Measurements from ENCODE around the gene FBLN1. TPM values are rescaled to one million over a fixed set of nuclear protein-coding genes. Genes with fewer than 3 reads are reported as not detected.

The FBLN1 gene
- polyA plus RNA-seq, 1 experiment, result 1,033 TPM

DNA sequence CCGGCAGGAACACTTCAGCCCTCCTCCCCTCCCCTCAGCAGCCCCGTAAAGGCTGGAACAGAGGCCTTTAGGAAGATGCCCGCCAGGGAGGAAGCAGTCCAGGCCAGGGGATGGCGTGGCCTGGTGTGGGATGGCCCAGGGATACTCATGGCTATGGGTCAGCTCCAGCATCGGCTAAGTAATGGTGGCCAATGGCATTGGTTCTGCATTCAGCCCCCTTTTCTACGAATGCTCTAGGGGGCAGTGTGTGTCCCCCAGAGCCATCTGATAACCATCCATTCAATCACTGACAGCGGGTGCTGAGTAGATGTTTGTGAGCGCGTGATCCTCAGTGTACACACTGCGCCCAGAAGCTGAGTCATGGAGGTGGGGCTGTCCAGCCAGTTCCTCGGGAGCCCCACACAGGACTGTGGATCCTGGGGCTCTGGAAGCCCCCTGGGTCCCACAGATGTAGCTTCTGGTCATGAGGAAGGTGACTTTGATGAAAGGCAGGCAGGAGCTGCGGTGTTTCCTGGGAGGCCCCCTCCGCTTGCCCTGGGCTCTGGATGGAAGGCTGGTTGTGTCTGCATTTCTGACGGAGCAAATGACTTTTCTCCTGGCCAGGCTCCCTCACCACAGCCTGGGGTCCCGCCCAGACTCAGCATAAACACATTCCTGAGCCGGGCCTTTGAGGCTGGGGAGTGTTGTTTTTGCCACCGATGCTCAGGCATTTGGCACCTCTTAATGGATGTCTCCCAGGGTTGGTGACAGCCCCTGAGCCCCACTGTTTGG is 46.5 kb downstream of the FBLN1 start:
- TF ChIP-seq, protein P1, sequence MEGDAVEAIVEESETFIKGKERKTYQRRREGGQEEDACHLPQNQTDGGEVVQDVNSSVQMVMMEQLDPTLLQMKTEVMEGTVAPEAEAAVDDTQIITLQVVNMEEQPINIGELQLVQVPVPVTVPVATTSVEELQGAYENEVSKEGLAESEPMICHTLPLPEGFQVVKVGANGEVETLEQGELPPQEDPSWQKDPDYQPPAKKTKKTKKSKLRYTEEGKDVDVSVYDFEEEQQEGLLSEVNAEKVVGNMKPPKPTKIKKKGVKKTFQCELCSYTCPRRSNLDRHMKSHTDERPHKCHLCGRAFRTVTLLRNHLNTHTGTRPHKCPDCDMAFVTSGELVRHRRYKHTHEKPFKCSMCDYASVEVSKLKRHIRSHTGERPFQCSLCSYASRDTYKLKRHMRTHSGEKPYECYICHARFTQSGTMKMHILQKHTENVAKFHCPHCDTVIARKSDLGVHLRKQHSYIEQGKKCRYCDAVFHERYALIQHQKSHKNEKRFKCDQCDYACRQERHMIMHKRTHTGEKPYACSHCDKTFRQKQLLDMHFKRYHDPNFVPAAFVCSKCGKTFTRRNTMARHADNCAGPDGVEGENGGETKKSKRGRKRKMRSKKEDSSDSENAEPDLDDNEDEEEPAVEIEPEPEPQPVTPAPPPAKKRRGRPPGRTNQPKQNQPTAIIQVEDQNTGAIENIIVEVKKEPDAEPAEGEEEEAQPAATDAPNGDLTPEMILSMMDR (IDR thresholded peaks at IDR 0.05; ENCODE audit: insufficient read depth, low read depth, low read length), result peak; percentile 63
- POLR2A ChIA-PET, result interaction anchor here (0.6 kb wide), 1 partner anchor 81 kb away, joined by 16 read pairs; no protein-coding TSS in a partner anchor
- Histone ChIP-seq H3K36me3 (ENCODE audit: control insufficient read depth, insufficient read depth, low read length) (peaks cover 72% of the 10 kb centered on the region), H3K4me3 (ENCODE audit: low read depth, low read length) (no peak overlapping the region), H3K27me3 (ENCODE audit: control insufficient read depth, insufficient read depth, low read length) (no peaks in the 10 kb centered on the region)
- CTCF ChIA-PET, result interaction anchor here (0.5 to 6.7 kb wide), 11 partner anchors 10 to 107 kb away, joined by 3 to 46 read pairs (median 4); partner anchors contain the start of gene FBLN1
- peak; percentile 79 for DNase-seq (ENCODE audit: low read depth)

DNA sequence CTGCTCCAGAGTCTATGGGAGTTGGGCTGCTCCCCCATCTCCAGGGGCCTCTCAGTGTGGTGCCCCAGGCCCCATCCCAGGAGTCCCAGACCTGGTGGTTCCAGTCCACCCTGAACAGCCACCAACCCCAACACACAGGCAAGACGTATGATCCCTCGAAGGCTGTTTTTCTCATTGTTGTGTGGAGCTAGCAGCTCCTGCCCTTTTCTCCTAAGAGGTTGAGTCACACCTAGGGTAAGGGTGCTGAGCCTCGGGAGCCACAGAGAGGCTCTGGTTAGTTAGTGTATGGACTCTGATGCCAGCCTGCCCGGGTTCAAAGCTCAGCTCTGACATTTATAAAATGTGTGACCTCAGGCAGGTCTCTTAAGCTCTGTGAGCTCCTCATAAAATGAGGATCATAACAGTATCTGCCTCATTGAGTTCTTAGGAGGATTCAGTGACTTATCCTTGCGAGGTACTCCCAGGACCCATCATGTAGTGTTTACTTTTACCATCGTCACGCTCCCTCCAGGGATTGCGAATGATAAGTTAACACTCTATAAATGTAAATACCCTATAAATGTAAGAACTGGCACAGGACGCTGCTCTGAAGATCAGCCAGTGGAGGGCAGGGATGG is 47.2 kb downstream of the FBLN1 start:
- Histone ChIP-seq H3K36me3 (ENCODE audit: control insufficient read depth, insufficient read depth, low read length) (peaks cover 71% of the 10 kb centered on the region), H3K27me3 (ENCODE audit: control insufficient read depth, insufficient read depth, low read length) (no peaks in the 10 kb centered on the region), H3K4me3 (ENCODE audit: low read depth, low read length) (no peak overlapping the region)
- ChIA-PET POLR2A (interaction anchor here (0.6 kb wide), 1 partner anchor 81 kb away, joined by 16 read pairs; no protein-coding TSS in a partner anchor), CTCF (interaction anchor here (0.5 to 6.7 kb wide), 11 partner anchors 11 to 108 kb away, joined by 3 to 46 read pairs (median 4); partner anchors contain the start of gene FBLN1)
- TF ChIP-seq, protein P1 (IDR thresholded peaks at IDR 0.05; ENCODE audit: insufficient read depth, low read depth, low read length), result no peak
- no peak for DNase-seq (ENCODE audit: low read depth)

DNA sequence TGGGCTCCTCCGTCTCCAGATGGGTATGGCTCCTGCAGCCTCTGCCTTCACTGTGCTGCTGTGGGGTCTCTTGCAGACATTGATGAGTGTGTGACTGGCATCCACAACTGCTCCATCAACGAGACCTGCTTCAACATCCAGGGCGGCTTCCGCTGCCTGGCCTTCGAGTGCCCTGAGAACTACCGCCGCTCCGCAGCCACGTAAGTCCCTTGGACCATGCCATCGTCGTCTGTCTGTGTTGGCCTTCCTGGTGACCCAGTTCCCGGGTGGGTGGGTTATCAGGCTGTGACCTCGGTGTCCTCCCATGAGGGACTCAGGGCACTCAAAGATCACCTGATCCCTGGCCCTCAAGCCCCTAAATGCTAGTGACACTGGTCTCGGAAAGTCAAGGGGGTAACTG is 47.7 kb downstream of the FBLN1 start:
- POLR2A ChIA-PET, result no interaction called here
- TF ChIP-seq, protein P1 (IDR thresholded peaks at IDR 0.05; ENCODE audit: insufficient read depth, low read depth, low read length), result no peak
- Histone ChIP-seq H3K27me3 (ENCODE audit: control insufficient read depth, insufficient read depth, low read length) (no peaks in the 10 kb centered on the region), H3K36me3 (ENCODE audit: control insufficient read depth, insufficient read depth, low read length) (peaks cover 66% of the 10 kb centered on the region), H3K4me3 (ENCODE audit: low read depth, low read length) (no peak overlapping the region)
- DNase-seq (ENCODE audit: low read depth), result no peak
- CTCF ChIA-PET, result interaction anchor here (0.8 to 6.7 kb wide), 6 partner anchors 13 to 109 kb away, joined by 3 to 83 read pairs (median 10); partner anchors contain the start of gene FBLN1

DNA sequence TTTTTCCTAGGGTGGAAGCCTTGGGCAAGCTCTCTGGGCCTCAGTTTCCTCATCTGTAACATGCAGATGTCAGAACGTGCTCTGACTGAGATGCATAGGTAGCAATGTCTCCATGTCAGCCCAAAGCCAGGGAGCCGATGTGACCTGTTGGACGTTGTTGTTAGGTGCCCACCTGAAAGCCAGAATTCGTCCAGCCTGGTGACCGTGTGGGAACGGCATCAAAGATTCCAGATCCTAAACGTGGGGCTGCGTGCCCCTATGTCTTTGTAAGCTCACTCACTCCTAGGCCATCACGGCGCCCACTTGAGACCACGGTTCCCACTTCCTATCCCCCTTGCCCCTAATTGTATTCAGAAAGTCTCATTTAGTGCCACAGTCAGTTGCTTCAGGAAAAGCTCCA is 48.2 kb downstream of the FBLN1 start:
- POLR2A ChIA-PET, result no interaction called here
- H3K27me3 ChIP-seq (ENCODE audit: control insufficient read depth, insufficient read depth, low read length), result no peaks in the 10 kb centered on the region
- CTCF ChIA-PET, result interaction anchor here (0.9 to 6.7 kb wide), 6 partner anchors 7 to 278 kb away, joined by 3 to 83 read pairs (median 4); partner anchors contain the start of gene FBLN1
- H3K36me3 ChIP-seq (ENCODE audit: control insufficient read depth, insufficient read depth, low read length), result peaks cover 63% of the 10 kb centered on the region
- no peak overlapping the region for H3K4me3 ChIP-seq (ENCODE audit: low read depth, low read length)
- DNase-seq (ENCODE audit: low read depth), result no peak
- TF ChIP-seq, protein P1 (IDR thresholded peaks at IDR 0.05; ENCODE audit: insufficient read depth, low read depth, low read length), result no peak

Measured in BJ (cell line).